WTC11 (cell line): ENCODE data around the gene PLIN4.

Experiments used
- CTCF ChIP-seq: fragments of 200-600 bp; IDR thresholded peaks from 2 replicates; pipeline ENCODE4 v1.8.0; 2022; ENCODE audit warnings: antibody characterized with exemption
- ELF4 ChIP-seq: sonication (generic); formaldehyde crosslinking; IDR thresholded peaks from 2 replicates; pipeline ENCODE4 v1.8.1; 2022; ENCODE audit warnings: low read depth, mild to moderate bottlenecking, moderate library complexity, missing genetic modification reagents
- IRF2 ChIP-seq: sonication (generic); formaldehyde crosslinking; IDR thresholded peaks from 2 replicates; pipeline ENCODE4 v1.8.0; 2022; ENCODE audit warnings: low read depth, missing genetic modification reagents, borderline replicate concordance
- ZNF263 ChIP-seq: sonication (generic); formaldehyde crosslinking; IDR thresholded peaks from 2 replicates; pipeline ENCODE4 v1.8.1; 2022; ENCODE audit warnings: low read depth, mild to moderate bottlenecking, moderate library complexity, missing genetic modification reagents
- TF ChIP-seq, protein P1 (sequence below): fragments of 250-450 bp; sonication (Bioruptor Pico); conservative IDR thresholded peaks from 2 replicates; pipeline ENCODE4 v1.9.0; 2021; ENCODE audit warnings: mild to moderate bottlenecking
- TF ChIP-seq, protein P2 (sequence below): sonication (generic); formaldehyde crosslinking; IDR thresholded peaks from 2 replicates; pipeline ENCODE4 v1.8.0; 2023; ENCODE audit warnings: missing genetic modification reagents, mild to moderate bottlenecking, borderline replicate concordance

DNA sequence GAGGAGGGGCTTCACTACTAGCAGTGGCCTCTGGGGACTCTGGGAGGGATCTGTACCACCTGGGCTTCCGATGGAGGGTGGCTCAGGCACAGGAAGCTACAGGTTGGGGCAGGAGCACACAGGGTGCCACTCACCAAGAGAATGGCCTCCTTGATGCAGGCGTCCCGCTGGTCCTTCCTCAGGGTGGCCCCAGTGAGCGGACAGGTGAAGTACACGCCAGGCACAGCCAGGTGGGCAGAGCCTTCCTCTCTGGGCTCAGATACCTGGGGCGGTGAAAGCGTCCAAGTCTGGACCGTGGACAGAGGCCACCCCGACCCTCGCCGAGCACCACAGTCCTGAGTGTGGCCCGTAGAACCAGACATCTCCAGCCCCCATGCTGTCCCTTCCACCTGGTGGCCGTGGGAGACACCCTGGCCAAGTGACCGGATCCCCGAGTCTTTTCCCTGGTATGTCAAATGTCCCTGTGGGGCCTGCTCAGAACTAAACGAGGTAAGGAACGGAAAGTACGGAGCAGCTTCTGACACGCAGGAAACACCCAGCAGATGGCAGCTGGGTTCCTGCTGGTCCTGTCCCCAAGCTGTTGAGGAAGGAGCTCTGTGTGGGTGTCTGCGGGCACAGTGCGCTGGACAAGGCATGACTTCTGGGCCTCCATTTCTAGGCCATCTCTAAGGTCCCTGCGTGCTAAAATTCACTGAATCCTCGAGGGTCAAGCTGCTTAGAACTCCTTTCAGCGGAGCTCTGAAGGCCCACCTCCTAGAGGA lies 65.9 kb downstream of the PLIN4 start:
- TF ChIP-seq CTCF = no peak
- no peak for TF ChIP-seq ELF4
- TF ChIP-seq IRF2 (CRISPR knock-in tag) = no peak
- TF ChIP-seq, protein P1, sequence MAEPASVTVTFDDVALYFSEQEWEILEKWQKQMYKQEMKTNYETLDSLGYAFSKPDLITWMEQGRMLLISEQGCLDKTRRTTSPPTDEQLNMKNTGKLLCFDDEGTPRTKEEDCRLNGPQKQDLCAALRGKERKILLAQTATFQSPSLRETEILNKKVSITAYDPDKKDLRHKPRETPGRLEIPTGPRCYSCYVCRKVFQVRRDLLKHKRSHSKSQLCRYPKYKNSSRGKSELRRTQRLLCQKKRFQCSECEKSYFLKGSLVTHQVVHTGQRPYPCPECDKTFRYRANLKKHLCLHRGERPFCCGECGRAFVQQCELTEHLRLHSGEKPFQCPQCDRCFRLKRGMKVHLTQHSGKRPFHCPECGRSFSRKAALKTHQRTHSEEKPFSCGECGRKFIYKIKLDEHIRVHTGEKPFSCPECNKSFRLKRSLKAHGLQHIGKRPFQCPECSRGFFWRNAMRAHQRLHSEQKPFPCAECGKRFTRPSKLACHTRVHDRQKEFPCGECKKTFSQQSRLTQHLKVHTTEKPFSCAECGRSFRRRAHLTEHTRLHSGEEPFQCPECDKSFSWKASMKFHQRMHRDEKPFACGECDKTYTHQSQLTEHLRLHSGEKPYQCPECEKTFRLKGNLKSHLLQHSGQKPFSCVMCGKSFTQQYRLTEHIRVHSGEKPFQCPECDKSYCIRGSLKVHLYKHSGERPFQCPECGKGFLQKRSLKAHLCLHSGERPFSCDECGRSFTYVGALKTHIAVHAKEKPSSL (CRISPR knock-in tag) = no peak
- TF ChIP-seq, protein P2, sequence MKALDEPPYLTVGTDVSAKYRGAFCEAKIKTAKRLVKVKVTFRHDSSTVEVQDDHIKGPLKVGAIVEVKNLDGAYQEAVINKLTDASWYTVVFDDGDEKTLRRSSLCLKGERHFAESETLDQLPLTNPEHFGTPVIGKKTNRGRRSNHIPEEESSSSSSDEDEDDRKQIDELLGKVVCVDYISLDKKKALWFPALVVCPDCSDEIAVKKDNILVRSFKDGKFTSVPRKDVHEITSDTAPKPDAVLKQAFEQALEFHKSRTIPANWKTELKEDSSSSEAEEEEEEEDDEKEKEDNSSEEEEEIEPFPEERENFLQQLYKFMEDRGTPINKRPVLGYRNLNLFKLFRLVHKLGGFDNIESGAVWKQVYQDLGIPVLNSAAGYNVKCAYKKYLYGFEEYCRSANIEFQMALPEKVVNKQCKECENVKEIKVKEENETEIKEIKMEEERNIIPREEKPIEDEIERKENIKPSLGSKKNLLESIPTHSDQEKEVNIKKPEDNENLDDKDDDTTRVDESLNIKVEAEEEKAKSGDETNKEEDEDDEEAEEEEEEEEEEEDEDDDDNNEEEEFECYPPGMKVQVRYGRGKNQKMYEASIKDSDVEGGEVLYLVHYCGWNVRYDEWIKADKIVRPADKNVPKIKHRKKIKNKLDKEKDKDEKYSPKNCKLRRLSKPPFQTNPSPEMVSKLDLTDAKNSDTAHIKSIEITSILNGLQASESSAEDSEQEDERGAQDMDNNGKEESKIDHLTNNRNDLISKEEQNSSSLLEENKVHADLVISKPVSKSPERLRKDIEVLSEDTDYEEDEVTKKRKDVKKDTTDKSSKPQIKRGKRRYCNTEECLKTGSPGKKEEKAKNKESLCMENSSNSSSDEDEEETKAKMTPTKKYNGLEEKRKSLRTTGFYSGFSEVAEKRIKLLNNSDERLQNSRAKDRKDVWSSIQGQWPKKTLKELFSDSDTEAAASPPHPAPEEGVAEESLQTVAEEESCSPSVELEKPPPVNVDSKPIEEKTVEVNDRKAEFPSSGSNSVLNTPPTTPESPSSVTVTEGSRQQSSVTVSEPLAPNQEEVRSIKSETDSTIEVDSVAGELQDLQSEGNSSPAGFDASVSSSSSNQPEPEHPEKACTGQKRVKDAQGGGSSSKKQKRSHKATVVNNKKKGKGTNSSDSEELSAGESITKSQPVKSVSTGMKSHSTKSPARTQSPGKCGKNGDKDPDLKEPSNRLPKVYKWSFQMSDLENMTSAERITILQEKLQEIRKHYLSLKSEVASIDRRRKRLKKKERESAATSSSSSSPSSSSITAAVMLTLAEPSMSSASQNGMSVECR (CRISPR knock-in tag) = no peak
- TF ChIP-seq ZNF263 (CRISPR knock-in tag) = no peak
